ENCODE data around the gene MFSD6.

DNA sequence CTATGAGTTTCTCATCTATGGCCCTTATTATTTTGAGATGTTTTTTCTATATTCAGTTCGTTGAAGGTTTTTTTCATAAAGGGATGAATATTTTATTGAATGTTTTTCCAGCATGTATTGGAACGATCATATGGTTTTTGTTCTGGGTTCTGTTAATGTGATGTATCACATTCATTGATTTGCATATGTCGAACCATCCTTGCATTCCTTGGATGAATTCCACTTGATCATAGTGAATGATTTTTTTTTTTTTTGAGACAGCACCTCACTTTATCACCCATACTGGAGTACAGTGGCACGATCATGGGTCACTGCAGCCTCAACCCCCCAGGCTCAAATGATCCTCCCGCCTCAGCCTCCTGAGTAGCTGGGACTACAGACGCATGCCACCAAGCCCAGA lies 131.9 kb downstream of the MFSD6 start:
- TF ChIP-seq CTCF (conservative IDR thresholded peaks at IDR 0.05) (no peak), ZFX (IDR thresholded peaks at IDR 0.05) (no peak)
